HG02571 (cell line): ENCODE measurements around the gene CEP112.

Experiments used
- ATAC-seq: cut with Tn5 transposase; IDR thresholded peaks from one replicate; pipeline ENCODE4 v1.9.1; 2021; ENCODE audit warnings: mild to moderate bottlenecking, moderate library complexity; ENCODE audit not compliant: unreplicated experiment

Gene CEP112

GRCh38 chr17:65994679-65995078 is 197.3 kb downstream of the CEP112 start:
- no peak for ATAC-seq

- ATAC-seq = no peak
Observed at GRCh38 chr17:65994114-65994513, 197.8 kb downstream of the CEP112 start.

GRCh38 chr17:65990593-65990992 is 201.3 kb downstream of the CEP112 start:
- no peak for ATAC-seq

GRCh38 chr17:65988451-65988850 is 203.5 kb downstream of the CEP112 start:
- no peak for ATAC-seq

- no peak for ATAC-seq
Observed at GRCh38 chr17:65987988-65988387, 203.9 kb downstream of the CEP112 start.

GRCh38 chr17:65985571-65985970 is 206.4 kb downstream of the CEP112 start:
- ATAC-seq = no peak

- no peak for ATAC-seq
Observed at GRCh38 chr17:65984299-65984698, 207.6 kb downstream of the CEP112 start.

GRCh38 chr17:65978871-65979270 is 213.1 kb downstream of the CEP112 start:
- no peak for ATAC-seq

GRCh38 chr17:65977041-65977440 is 214.9 kb downstream of the CEP112 start:
- ATAC-seq = no peak

- no peak for ATAC-seq
Observed at GRCh38 chr17:65975878-65976277, 216.1 kb downstream of the CEP112 start.

GRCh38 chr17:65973237-65973636 is 218.7 kb downstream of the CEP112 start:
- ATAC-seq = no peak

- no peak for ATAC-seq
Observed at GRCh38 chr17:65967372-65967771, 224.6 kb downstream of the CEP112 start.

- ATAC-seq = no peak
Observed at GRCh38 chr17:65966072-65966695, 225.7 kb downstream of the CEP112 start.

- no peak for ATAC-seq
Observed at GRCh38 chr17:65963179-65963578, 228.8 kb downstream of the CEP112 start.

GRCh38 chr17:65959630-65960029 is 232.3 kb downstream of the CEP112 start:
- ATAC-seq = no peak

GRCh38 chr17:65956814-65957213 is 235.1 kb downstream of the CEP112 start:
- ATAC-seq = no peak

- no peak for ATAC-seq
Observed at GRCh38 chr17:65954148-65954449, 237.8 kb downstream of the CEP112 start.

GRCh38 chr17:65953316-65954147 is 238.4 kb downstream of the CEP112 start:
- no peak for ATAC-seq

GRCh38 chr17:65952586-65952985 is 239.3 kb downstream of the CEP112 start:
- ATAC-seq = no peak

- ATAC-seq = no peak
Observed at GRCh38 chr17:65952015-65952414, 239.9 kb downstream of the CEP112 start.

- no peak for ATAC-seq
Observed at GRCh38 chr17:65947831-65948230, 244.1 kb downstream of the CEP112 start.

GRCh38 chr17:65942592-65942991 is 249.3 kb downstream of the CEP112 start:
- no peak for ATAC-seq
